ENCODE data around the gene NRG2.

The NRG2 gene

DNA sequence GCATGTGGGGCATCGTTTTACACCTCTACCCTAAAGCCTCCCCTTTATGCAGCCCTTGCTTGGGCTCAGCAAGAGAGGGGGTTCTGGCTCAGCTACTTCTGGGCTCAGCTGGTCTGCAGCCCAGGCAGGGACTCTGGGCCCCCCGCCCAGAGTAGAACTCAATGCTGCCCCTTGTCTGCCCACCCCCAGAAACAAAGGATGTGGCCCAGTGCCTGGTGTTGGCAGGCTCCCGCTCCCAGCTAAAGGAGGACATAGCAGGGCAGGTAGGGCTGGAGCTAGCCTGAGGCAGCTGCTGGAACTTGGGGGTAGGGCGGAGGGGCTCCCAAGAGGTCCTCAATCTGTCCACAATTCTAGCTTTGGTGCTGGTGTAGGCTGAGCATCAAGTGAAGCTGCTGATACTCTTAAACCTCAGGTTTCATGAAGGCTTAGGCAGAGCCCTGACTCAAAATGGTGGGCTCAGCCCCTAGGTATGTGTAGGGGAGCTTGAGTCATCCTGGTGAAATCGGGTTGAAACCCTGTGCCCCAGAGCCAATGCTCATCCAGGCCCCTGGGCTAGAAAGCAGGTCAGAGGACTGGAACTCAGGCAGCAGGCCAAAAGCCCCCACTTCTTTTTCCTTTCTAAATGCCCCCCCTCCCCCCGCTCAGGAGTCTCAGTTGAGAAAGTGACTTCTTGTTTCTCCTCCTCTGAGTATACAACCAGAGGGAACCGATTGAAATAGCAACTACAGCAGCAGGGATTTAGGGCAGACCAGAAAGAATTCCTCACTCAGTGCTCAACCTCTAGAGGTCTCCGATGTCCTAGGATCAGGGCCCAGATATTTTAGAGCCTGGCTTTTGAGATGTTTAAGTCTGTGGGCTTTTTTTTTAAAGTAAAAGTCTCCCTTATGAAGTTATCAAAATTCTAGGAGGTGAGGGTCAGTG, 236.1 kb downstream of the NRG2 start:
- no peak for DNase-seq

DNA sequence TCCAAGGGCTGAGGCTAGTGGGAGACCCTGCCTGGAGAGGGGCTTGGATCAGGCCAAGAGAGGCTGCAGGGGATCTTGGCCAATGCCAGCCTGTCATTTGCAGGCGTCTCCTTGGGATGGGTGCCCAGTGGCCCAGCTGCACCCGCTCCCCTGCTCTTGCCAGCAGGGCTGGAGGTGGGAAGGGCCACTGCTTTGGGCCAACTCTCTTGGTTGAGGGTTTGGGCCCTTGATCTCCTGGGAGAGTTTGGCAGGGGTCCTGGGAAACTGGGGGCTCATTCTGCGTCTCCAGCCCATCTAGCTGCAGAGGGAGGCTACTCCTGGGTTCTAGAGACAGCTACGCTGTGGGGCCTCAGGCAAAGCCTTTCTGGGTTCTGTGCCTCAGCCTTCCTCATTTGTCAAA, 237.0 kb downstream of the NRG2 start:
- DNase-seq = no peak

DNA sequence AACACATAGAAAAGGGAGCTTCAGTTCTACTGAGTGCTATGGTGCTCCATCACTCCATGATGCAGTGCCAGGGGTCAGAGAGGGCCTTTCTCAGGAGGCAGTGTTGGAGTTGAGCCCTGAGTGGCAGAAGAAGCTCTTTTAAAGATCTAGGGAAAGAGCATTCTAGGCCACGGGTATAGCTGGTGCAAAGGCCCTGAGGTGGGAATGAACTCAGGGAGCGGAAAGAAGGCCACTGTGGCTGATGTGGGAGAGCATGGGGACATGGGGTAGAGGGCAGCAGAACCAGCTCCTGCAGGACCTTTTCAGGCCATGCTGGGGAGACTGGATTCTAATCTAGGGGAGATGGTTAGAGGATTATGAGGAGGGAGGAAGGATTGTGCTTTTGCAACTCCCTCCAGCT, 237.6 kb downstream of the NRG2 start:
- no peak for DNase-seq

DNA sequence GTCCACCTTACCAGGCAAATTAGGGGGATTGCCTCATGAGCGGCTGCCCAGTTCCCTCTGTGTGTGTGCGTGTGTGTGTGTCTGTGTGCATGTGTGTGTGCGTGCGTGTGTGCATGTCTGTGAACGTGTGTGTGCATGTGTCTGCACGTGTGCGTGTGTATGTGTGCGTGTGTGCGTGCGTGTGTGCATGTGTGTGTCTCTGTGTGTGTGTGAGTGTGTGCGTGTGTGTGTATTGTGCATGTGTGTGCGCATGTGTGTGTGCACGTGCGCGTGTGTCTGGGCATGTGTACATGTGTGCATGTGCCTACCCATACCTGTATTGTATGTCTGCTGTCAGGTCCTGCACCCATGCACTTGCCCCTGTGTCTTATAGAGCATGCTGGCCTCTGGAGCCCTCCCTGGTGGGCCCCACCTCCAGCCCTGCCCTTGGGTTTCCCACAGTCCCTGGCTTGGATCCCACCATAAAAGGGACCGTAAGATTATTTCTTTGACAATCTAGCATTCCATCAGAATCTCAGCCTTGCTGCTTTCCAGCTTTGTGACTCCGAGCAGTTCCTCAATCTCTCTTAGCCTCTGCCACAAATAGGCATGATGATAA, 238.2 kb downstream of the NRG2 start:
- DNase-seq = no peak

DNA sequence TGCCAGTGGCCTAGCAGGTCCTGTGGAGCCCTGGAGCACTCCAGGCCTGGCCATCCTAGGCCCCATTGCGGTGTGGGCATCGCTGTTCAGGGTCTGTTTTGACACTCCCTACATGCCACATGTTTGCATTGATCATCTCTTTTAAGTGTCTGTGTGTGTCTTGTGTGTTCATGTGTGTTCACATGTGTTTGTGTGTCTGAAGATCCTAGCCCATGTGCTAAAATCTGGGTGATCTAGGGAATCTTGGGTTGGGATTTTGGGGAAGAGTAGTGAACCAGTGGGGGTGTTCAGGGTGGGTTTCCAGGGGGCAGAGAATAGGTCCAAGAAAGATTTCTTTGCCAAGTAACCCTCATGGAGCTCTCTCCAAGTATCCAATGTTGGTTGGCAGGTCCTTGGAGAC, 239.1 kb downstream of the NRG2 start:
- no peak for DNase-seq

DNA sequence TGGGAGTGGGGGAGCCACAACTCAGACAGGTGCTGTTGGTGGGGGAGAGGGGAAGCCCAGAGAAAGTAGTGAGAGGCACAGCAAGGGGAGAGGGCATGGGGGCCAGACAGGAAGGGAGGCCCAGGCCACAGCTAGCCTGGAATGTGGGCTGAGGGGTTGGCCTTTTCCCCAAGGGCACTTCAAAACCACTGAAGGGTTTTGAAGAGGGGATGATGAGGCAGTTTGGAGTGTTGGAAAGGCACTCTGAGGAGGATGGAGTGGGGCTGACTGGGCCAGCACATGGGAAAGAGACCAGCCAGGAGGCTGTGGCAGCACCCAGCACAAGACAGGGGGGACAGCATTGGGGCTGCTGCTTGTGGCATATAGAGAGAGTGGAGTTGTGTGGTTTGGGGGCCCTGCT, 243.7 kb downstream of the NRG2 start:
- DNase-seq = no peak

DNA sequence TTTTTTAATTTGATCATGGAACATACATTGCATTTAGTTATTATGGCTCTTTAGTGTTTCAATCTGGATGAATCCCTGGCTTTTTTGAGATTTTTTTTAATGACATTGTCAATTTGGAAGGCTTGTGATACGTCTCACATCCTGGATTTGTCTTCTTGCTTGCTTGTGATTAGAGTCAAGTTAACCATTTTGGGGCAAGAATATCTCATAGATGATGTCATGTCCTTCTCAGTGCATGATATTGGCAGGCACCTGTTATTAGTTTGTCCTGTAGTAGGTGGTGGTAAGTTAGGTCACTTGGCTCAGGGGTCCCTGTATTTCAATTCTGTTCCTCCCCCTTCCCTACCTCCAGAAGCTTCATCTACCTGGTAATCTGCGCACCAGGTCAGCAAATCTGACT, 244.2 kb downstream of the NRG2 start:
- no peak for DNase-seq

DNA sequence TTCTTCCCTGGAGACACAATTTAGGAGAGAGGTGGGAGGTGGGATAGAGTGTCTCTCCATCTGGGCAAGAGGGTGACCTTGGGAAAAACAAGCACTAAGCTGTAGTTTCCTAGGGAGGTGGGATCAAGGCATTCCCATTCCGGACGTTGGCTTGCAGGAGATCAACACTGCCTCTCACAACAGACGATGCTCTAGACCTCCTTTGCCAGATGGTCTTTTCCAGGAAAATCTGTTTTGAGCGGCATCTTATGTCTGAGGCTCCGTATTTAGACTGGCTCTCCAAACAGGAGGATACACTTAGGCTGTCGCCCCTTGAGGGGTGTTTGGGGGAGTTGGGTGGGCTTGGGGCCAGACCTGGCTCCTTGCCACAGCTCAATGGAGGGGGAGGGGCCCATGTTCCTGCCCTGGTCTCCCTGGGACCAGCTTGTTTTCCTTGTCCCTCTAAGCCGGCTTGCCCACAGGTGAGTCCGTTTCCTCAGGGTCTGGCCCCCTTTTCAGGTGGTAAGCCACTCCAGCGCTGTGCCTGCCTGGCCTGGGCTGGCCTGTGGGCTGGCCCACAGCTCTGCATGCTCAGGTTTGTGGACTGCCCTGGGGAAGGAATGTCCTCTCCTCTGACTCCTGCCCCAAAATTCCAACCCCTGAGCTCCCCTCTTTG, 245.1 kb downstream of the NRG2 start:
- DNase-seq = no peak

DNA sequence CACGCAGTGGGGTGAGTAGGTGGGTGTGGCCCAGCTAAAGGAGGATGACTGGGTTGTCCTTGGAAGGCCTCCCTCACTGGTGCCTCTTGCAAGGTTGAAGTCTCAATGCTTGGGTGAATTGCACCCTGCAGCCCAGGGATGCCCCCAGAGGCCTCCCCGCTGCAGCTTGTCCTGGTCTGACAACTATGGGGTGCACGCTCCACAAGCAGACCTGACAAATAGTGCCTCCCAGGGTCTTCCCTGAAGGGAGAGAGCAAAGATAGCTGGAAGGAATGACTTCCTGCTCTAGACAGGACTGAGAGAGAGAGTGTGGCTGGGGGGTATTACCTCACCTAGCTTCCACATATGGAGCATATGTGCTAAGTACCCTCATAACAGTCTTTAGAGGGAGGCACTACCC, 245.8 kb downstream of the NRG2 start:
- no peak for DNase-seq
